GM18498 (cell line): Measurements from ENCODE around the gene QRFPR.
"Not testable (repeated sequence)": the region's sequence is repeated elsewhere in the genome, so short reads cannot be mapped to it uniquely, and the experiment has no call there.

ENCODE experiments used
- ATAC-seq: cut with Tn5 transposase; IDR thresholded peaks from one replicate; pipeline ENCODE4 v1.9.1; 2021; ENCODE audit warnings: mild to moderate bottlenecking, moderate library complexity; ENCODE audit not compliant: unreplicated experiment

The QRFPR gene

GRCh38 chr4:121380776-121381462 is at the start of gene QRFPR:
Gene QRFPR (minus strand): TSS chr4:121381018. CDS start chr4:121380647, 371 bp downstream.
- no peak for ATAC-seq

GRCh38 chr4:121428721-121429120 is 47.9 kb upstream of the QRFPR start:
- ATAC-seq = no peak

- ATAC-seq = no peak
Observed at GRCh38 chr4:121421594-121421993, 40.8 kb upstream of the QRFPR start.

- ATAC-seq = no peak
Observed at GRCh38 chr4:121411151-121411744, 30.4 kb upstream of the QRFPR start.

GRCh38 chr4:121408567-121408966 is 27.7 kb upstream of the QRFPR start:
- not testable (repeated sequence) for ATAC-seq

- ATAC-seq = no peak
Observed at GRCh38 chr4:121400632-121401031, 19.8 kb upstream of the QRFPR start.

- no peak for ATAC-seq
Observed at GRCh38 chr4:121397941-121398601, 17.3 kb upstream of the QRFPR start.

- no peak for ATAC-seq
Observed at GRCh38 chr4:121397434-121397833, 16.6 kb upstream of the QRFPR start.

GRCh38 chr4:121392426-121393086 is 11.7 kb upstream of the QRFPR start:
- ATAC-seq = no peak

GRCh38 chr4:121390335-121390734 is 9.5 kb upstream of the QRFPR start:
- no peak for ATAC-seq

- no peak for ATAC-seq
Observed at GRCh38 chr4:121379276-121379675, 1.5 kb downstream of the QRFPR start.

GRCh38 chr4:121377076-121377475 is 3.7 kb downstream of the QRFPR start:
- ATAC-seq = no peak

GRCh38 chr4:121376556-121376955 is 4.3 kb downstream of the QRFPR start:
- ATAC-seq = no peak

GRCh38 chr4:121376097-121376496 is 4.7 kb downstream of the QRFPR start:
- no peak for ATAC-seq

GRCh38 chr4:121375262-121375661 is 5.6 kb downstream of the QRFPR start:
- no peak for ATAC-seq

GRCh38 chr4:121373841-121374240 is 7.0 kb downstream of the QRFPR start:
- ATAC-seq = no peak

- ATAC-seq = peak; percentile 52
Observed at GRCh38 chr4:121370729-121371325, 10.0 kb downstream of the QRFPR start.

- no peak for ATAC-seq
Observed at GRCh38 chr4:121360495-121360894, 20.3 kb downstream of the QRFPR start.

GRCh38 chr4:121358473-121358872 is 22.3 kb downstream of the QRFPR start:
- no peak for ATAC-seq

GRCh38 chr4:121353213-121353612 is 27.6 kb downstream of the QRFPR start:
- no peak for ATAC-seq

GRCh38 chr4:121344098-121344497 is 36.7 kb downstream of the QRFPR start:
- ATAC-seq = no peak
